ENCODE measurements around the gene ZNF521.

ZNF521 gene

DNA sequence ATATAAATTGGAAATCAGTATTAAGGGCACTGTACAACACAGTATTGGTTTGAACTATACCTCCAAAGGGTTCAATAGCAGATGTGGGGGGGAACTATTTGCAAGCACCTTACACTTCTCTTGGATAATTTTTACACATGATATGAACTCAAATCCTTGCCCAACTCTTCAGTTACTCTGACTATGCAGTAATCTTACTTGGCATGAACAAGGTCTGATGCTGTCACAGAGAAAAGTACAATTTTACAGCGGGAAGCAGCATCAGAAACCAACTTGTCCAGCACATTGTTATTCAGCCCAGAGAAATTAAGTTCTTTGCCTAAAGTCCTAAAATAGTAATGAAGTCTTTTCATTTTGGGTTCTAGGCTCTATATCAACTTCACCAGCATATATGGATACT, 98.2 kb downstream of the ZNF521 start:
- Histone ChIP-seq H3K27me3 (ENCODE audit: insufficient read depth, low read depth, severe bottlenecking) (no peaks in the 10 kb centered on the region), H3K36me3 (no peaks in the 10 kb centered on the region), H3K4me3 (ENCODE audit: low read depth, low read length) (no peak overlapping the region), H3K27ac (no peak overlapping the region), H3K9me3 (ENCODE audit: severe bottlenecking) (no peaks in the 10 kb centered on the region)
- TF ChIP-seq, protein P1, sequence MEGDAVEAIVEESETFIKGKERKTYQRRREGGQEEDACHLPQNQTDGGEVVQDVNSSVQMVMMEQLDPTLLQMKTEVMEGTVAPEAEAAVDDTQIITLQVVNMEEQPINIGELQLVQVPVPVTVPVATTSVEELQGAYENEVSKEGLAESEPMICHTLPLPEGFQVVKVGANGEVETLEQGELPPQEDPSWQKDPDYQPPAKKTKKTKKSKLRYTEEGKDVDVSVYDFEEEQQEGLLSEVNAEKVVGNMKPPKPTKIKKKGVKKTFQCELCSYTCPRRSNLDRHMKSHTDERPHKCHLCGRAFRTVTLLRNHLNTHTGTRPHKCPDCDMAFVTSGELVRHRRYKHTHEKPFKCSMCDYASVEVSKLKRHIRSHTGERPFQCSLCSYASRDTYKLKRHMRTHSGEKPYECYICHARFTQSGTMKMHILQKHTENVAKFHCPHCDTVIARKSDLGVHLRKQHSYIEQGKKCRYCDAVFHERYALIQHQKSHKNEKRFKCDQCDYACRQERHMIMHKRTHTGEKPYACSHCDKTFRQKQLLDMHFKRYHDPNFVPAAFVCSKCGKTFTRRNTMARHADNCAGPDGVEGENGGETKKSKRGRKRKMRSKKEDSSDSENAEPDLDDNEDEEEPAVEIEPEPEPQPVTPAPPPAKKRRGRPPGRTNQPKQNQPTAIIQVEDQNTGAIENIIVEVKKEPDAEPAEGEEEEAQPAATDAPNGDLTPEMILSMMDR (IDR thresholded peaks at IDR 0.05; ENCODE audit: low read depth, low read length), result no peak
- DNase-seq, result no peak

DNA sequence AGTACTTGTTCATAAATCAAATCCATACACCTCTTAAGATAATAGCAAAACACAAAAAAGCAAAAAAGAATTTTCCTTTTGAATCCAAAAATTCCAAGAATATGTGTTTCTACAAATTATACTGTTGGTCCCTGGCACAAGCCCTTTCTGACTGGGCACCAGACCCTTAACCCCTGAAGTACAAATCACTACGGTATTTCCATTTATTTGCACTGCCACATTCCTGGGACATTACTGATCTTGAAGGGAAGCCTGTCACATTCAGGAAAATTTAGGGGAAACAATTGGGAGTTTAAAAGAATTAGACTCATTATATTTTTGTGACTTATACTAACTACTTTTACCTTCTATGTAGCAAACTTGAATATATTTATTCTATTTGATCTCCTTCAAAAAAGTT, 98.8 kb downstream of the ZNF521 start:
- H3K36me3 ChIP-seq, result no peaks in the 10 kb centered on the region

DNA sequence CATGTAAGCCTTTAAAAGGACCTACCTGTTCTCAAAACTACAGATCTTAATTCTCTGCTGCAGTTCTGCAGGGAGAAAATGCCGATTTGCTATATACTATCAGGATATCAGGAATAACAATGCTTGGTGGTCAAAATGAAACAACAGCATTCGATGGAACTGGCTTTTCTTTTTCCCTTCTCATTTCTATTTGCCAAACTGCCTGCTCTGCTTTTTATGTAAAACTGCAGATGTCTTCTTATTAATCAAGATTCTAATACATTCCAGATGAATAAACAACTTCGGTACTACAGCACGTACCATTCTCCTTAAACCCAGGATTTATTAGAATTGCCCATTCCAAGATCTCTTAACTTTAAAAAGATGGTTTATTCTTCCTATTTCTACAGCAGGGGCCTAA, 100.9 kb downstream of the ZNF521 start:
- H3K27ac ChIP-seq, result no peak overlapping the region
- no peak for DNase-seq
- no peaks in the 10 kb centered on the region for H3K27me3 ChIP-seq (ENCODE audit: insufficient read depth, low read depth, severe bottlenecking)
- TF ChIP-seq, protein P1 (IDR thresholded peaks at IDR 0.05; ENCODE audit: low read depth, low read length), result no peak
- H3K4me3 ChIP-seq (ENCODE audit: low read depth, low read length), result no peak overlapping the region
- no peaks in the 10 kb centered on the region for H3K9me3 ChIP-seq (ENCODE audit: severe bottlenecking)
- H3K36me3 ChIP-seq, result no peaks in the 10 kb centered on the region

More for the DNA sequence above, 98.8 kb downstream of the ZNF521 start:
- TF ChIP-seq, protein P1 (IDR thresholded peaks at IDR 0.05; ENCODE audit: low read depth, low read length), result no peak
- Histone ChIP-seq H3K27ac (no peak overlapping the region), H3K9me3 (ENCODE audit: severe bottlenecking) (no peaks in the 10 kb centered on the region), H3K4me3 (ENCODE audit: low read depth, low read length) (no peak overlapping the region), H3K27me3 (ENCODE audit: insufficient read depth, low read depth, severe bottlenecking) (no peaks in the 10 kb centered on the region)
- no peak for DNase-seq

DNA sequence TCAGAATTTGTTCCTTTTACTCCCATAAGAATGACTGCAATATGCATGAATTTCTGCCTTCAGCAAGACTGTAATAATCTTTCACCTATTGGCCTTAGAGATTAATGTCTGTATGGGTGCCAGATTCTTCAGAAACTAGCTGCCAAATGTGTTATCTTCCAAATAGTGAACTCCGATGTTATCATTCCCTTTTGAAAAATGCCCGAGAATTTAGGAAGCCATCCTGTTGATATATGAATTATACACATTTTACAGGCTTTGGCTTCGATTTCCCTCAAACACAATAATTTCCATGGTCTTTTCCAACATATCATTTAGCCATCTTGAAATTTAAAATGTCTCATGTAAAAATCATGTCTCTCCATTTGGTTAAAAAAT, 101.5 kb downstream of the ZNF521 start:
- H3K27ac ChIP-seq, result no peak overlapping the region
- no peaks in the 10 kb centered on the region for H3K36me3 ChIP-seq
- no peaks in the 10 kb centered on the region for H3K27me3 ChIP-seq (ENCODE audit: insufficient read depth, low read depth, severe bottlenecking)
- TF ChIP-seq, protein P1 (IDR thresholded peaks at IDR 0.05; ENCODE audit: low read depth, low read length), result no peak
- no peaks in the 10 kb centered on the region for H3K9me3 ChIP-seq (ENCODE audit: severe bottlenecking)
- H3K4me3 ChIP-seq (ENCODE audit: low read depth, low read length), result no peak overlapping the region
- no peak for DNase-seq

DNA sequence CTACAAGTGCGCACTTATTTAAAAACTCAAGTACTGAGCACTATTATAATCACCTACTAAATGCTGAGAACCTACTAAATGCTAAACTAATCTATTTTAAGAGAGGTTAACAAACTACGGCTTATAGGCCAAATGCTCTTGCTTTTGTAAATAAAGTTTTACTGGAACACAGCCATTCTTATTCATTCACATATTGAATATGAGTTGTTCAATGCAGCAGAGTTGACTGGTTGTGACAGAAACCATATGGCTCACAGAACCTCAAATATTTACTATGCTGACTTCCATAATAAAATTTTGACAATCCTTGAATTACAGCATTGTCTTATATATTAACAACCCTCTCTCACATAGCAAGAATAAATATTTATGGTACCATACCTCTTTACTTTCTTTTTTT, 103.2 kb downstream of the ZNF521 start:
- H3K36me3 ChIP-seq, result no peaks in the 10 kb centered on the region
- TF ChIP-seq, protein P1 (IDR thresholded peaks at IDR 0.05; ENCODE audit: low read depth, low read length), result no peak
- H3K4me3 ChIP-seq (ENCODE audit: low read depth, low read length), result no peak overlapping the region
- no peak for DNase-seq
- H3K9me3 ChIP-seq (ENCODE audit: severe bottlenecking), result no peaks in the 10 kb centered on the region
- no peaks in the 10 kb centered on the region for H3K27me3 ChIP-seq (ENCODE audit: insufficient read depth, low read depth, severe bottlenecking)
- no peak overlapping the region for H3K27ac ChIP-seq

DNA sequence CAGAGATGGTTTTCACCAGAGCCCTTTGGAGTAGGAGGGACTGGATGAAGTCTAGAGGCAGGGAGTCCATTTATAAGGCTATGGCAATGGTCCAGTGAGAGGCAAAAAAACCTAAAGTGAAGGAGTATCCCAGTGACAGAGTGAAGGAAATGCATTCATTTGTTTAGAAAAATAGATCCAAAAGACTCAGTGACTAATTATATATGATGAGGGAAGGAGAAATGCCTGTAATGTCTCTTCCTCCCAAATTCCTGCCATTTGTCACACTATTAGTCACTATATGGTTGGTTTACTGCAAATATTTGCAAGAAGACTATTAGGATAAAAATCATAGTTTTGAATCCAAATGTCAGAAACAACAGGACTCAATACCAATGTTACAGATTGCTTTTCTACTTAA, 104.2 kb downstream of the ZNF521 start:
- no peak overlapping the region for H3K27ac ChIP-seq
- no peak overlapping the region for H3K4me3 ChIP-seq (ENCODE audit: low read depth, low read length)
- TF ChIP-seq, protein P1 (IDR thresholded peaks at IDR 0.05; ENCODE audit: low read depth, low read length), result no peak
- no peaks in the 10 kb centered on the region for H3K9me3 ChIP-seq (ENCODE audit: severe bottlenecking)
- H3K27me3 ChIP-seq (ENCODE audit: insufficient read depth, low read depth, severe bottlenecking), result no peaks in the 10 kb centered on the region
- DNase-seq, result no peak
- no peaks in the 10 kb centered on the region for H3K36me3 ChIP-seq
